T-cell (primary cell): Measurements from ENCODE around the gene HSD17B2. TPM values are rescaled to one million over a fixed set of nuclear protein-coding genes. Genes with fewer than 3 reads are reported as not detected.
"Not testable (repeated sequence)": the region's sequence is repeated elsewhere in the genome, so short reads cannot be mapped to it uniquely, and the experiment has no call there.

Source experiments
- ATAC-seq, 4 experiments: fragments of 200-7000 bp in 3 of 4; fragments of 150-1000 bp in 1 of 4; cut with Tn5 transposase; replicated peaks in 1 of 4; 1 replicate in 3 of 4; 2 replicates in 1 of 4; pipeline ENCODE4 v1.10.0; 2021; ENCODE audit warnings: moderate library complexity in 3 of 4, mild to moderate bottlenecking in 2 of 4, moderate number of reproducible peaks in 1 of 4
- CTCF ChIA-PET, 2 donors: fragments of 300-600 bp; sonication (Branson Sonifier 250); formaldehyde crosslinking; loops; one replicate each; lab custom pipeline; 2022; ENCODE audit warnings: antibody characterized with exemption in 2 of 2; lab: Charles Lee
- POLR2A ChIA-PET, 2 donors: fragments of 300-600 bp; sonication (Branson Sonifier 250); formaldehyde crosslinking; loops; one replicate each; lab custom pipeline; 2022; ENCODE audit warnings: antibody characterized with exemption in 2 of 2; lab: Charles Lee
- DNase-seq, 35 experiments: peaks; one replicate each; pipeline versions ENCODE4 v3.0.0 to v3.0.0-alpha.2; 2013 to 2023
- H3K27ac ChIP-seq: one replicate; pipeline ENCODE4 v1.5.1; 2013; ENCODE audit warnings: low read length
- H3K27me3 ChIP-seq, 2 experiments: replicated peaks in 1 of 2; 1 replicate in 1 of 2; 2 replicates in 1 of 2; pipeline versions ENCODE4 v1.6.1 to v1.7.0; 2013; ENCODE audit warnings: low read length in 1 of 2, mixed read lengths in 1 of 2; ENCODE audit not compliant: control insufficient read depth in 2 of 2, insufficient read depth in 2 of 2; ENCODE audit errors: extremely low read depth in 1 of 2
- H3K36me3 ChIP-seq, 2 donors: 1 replicate in 1 of 2; 2 replicates in 1 of 2; pipeline versions ENCODE4 v1.6.1 to v1.7.0; 2013; ENCODE audit warnings: low read length in 1 of 2; ENCODE audit not compliant: control insufficient read depth in 2 of 2, insufficient read depth in 1 of 2; ENCODE audit errors: extremely low read depth in 1 of 2
- H3K4me1 ChIP-seq, 2 experiments: 1 replicate in 1 of 2; 2 replicates in 1 of 2; pipeline versions ENCODE4 v1.6.1 to v1.7.0; 2013; ENCODE audit warnings: low read length in 2 of 2, mixed read lengths in 1 of 2; ENCODE audit not compliant: insufficient read depth in 2 of 2, control insufficient read depth in 1 of 2; ENCODE audit errors: extremely low read depth in 1 of 2
- H3K4me3 ChIP-seq, 2 donors: 1 replicate in 1 of 2; 2 replicates in 1 of 2; pipeline versions ENCODE4 v1.5.1 to v1.7.0; 2013; ENCODE audit warnings: mild to moderate bottlenecking in 2 of 2, low read length in 1 of 2, moderate library complexity in 1 of 2; ENCODE audit not compliant: control insufficient read depth in 1 of 2; ENCODE audit errors: extremely low read depth in 1 of 2
- H3K9me3 ChIP-seq: 2 replicates; pipeline ENCODE4 v1.7.0; 2013
- H3K27ac Mint-ChIP-seq, 2 donors: one replicate each; pipeline ENCODE4 v1.8.0; 2020 to 2021; ENCODE audit warnings: mild to moderate bottlenecking in 2 of 2, mixed read lengths in 2 of 2
- H3K27me3 Mint-ChIP-seq, 2 donors: one replicate each; pipeline ENCODE4 v1.8.0; 2021 to 2022; ENCODE audit warnings: mixed read lengths in 2 of 2
- H3K36me3 Mint-ChIP-seq: one replicate; pipeline ENCODE4 v1.8.0; 2021; ENCODE audit warnings: mixed read lengths
- H3K4me1 Mint-ChIP-seq, 3 donors: one replicate each; pipeline ENCODE4 v1.8.0; 2020 to 2022; ENCODE audit warnings: mixed read lengths in 3 of 3, mild to moderate bottlenecking in 1 of 3
- H3K4me3 Mint-ChIP-seq, 3 donors: one replicate each; pipeline ENCODE4 v1.8.0; 2020 to 2022; ENCODE audit warnings: mild to moderate bottlenecking in 3 of 3, mixed read lengths in 3 of 3, moderate library complexity in 3 of 3
- H3K9me3 Mint-ChIP-seq, 3 donors: one replicate each; pipeline ENCODE4 v1.8.0; 2020 to 2022; ENCODE audit warnings: mixed read lengths in 3 of 3
- WGBS: methylation state at CpG from one replicate; pipeline ENCODE4 v1.1.5; 2013; ENCODE audit warnings: missing lambda C conversion rate; ENCODE audit not compliant: insufficient coverage; 5-methylcytosine and 5-hydroxymethylcytosine counted together
- total RNA-seq, 35 experiments: library from RNA in 6 of 35; stranded (reverse) in 6 of 35; fragments of 120-200 nt in 1 of 35; gene quantifications; one replicate each; pipeline versions ENCODE4 v1.2.1 to v1.2.4 and lab custom pipeline; 2013 to 2026

HSD17B2 gene
- total RNA-seq, 5 donors from 2014 or later (not counting 1 experiment from before 2014, with no cell fraction given): not detected

- peaks cover 7 to 12% of the 10 kb centered on the region in 2 donors for H3K27me3 Mint-ChIP-seq
- Histone ChIP-seq H3K9me3 (no peaks in the 10 kb centered on the region), H3K4me1 (no peaks in the 10 kb centered on the region), H3K27ac (no peak overlapping the region), H3K4me3 (no peak overlapping the region), H3K27me3 (peaks cover 0 to 7% of the 10 kb centered on the region in 2 experiments), H3K36me3 (no peaks in the 10 kb centered on the region)
- H3K4me1 Mint-ChIP-seq: peaks cover 7 to 13% (median 7%) of the 10 kb centered on the region in 3 donors
- H3K36me3 Mint-ChIP-seq: no peaks in the 10 kb centered on the region
- no peak for DNase-seq
- no peak for ATAC-seq
- ChIA-PET CTCF (no interaction called here), POLR2A (no interaction called here)
- no peak overlapping the region for H3K4me3 Mint-ChIP-seq
- WGBS: 55% methylated on average over 4 of the region's 8 CpGs
- peaks cover 0 to 6% (median 0%) of the 10 kb centered on the region in 3 donors for H3K9me3 Mint-ChIP-seq
- no peak overlapping the region for H3K27ac Mint-ChIP-seq
These were observed 60.0 kb downstream of the HSD17B2 start for GRCh38 chr16:82094942-82095540.

GRCh38 chr16:82096641-82097040 is 61.6 kb downstream of the HSD17B2 start:
- no peak overlapping the region for H3K27ac Mint-ChIP-seq

GRCh38 chr16:82105107-82105506 is 70.1 kb downstream of the HSD17B2 start:
- H3K4me1 ChIP-seq: no peaks in the 10 kb centered on the region
- no peak overlapping the region for H3K4me3 ChIP-seq
- H3K4me3 Mint-ChIP-seq: no peak overlapping the region
- H3K4me1 Mint-ChIP-seq: peaks cover 0 to 10% (median 2%) of the 10 kb centered on the region in 3 donors
- peaks cover 0 to under 1% (median 0%) of the 10 kb centered on the region in 3 donors for H3K9me3 Mint-ChIP-seq
- H3K36me3 ChIP-seq: no peaks in the 10 kb centered on the region
- 92% methylated on average over 8 of the region's 8 CpGs for WGBS
- POLR2A ChIA-PET: no interaction called here
- CTCF ChIA-PET: no interaction called here
- H3K27ac ChIP-seq: no peak overlapping the region
- DNase-seq: no peak
- H3K27ac Mint-ChIP-seq: no peak overlapping the region
- ATAC-seq: no peak
- no peaks in the 10 kb centered on the region for H3K9me3 ChIP-seq
- H3K27me3 ChIP-seq: no peaks in the 10 kb centered on the region
- H3K36me3 Mint-ChIP-seq: no peaks in the 10 kb centered on the region
- peaks cover 1 to 8% of the 10 kb centered on the region in 2 donors for H3K27me3 Mint-ChIP-seq

More at GRCh38 chr16:82096641-82097040, 61.6 kb downstream of the HSD17B2 start:
- Histone ChIP-seq H3K4me1 (no peaks in the 10 kb centered on the region), H3K9me3 (no peaks in the 10 kb centered on the region), H3K27ac (no peak overlapping the region), H3K4me3 (no peak overlapping the region), H3K27me3 (peaks cover 0 to 7% of the 10 kb centered on the region in 2 experiments), H3K36me3 (no peaks in the 10 kb centered on the region)
- 83% methylated on average over 1 of the region's 3 CpGs for WGBS
- Mint-ChIP-seq H3K36me3 (no peaks in the 10 kb centered on the region), H3K9me3 (peaks cover 0 to 7% (median 0%) of the 10 kb centered on the region in 3 donors), H3K4me3 (no peak overlapping the region), H3K4me1 (peaks cover 7 to 13% (median 7%) of the 10 kb centered on the region in 3 donors), H3K27me3 (peaks cover 9 to 21% of the 10 kb centered on the region in 2 donors)
- no peak for DNase-seq
- CTCF ChIA-PET: no interaction called here
- POLR2A ChIA-PET: no interaction called here
- ATAC-seq: no peak

- Histone ChIP-seq H3K36me3 (no peaks in the 10 kb centered on the region), H3K4me1 (no peaks in the 10 kb centered on the region), H3K9me3 (no peaks in the 10 kb centered on the region), H3K4me3 (no peak overlapping the region), H3K27me3 (peaks cover 0 to 4% of the 10 kb centered on the region in 2 experiments), H3K27ac (no peak overlapping the region)
- Mint-ChIP-seq H3K36me3 (no peaks in the 10 kb centered on the region), H3K27ac (no peak overlapping the region), H3K4me1 (peaks cover 0 to 10% (median 2%) of the 10 kb centered on the region in 3 donors), H3K9me3 (no peaks in the 10 kb centered on the region), H3K27me3 (no peaks in the 10 kb centered on the region), H3K4me3 (no peak overlapping the region)
- ChIA-PET POLR2A (no interaction called here), CTCF (no interaction called here)
- WGBS: no CpG with 5 or more reads among the region's 2 CpGs
- DNase-seq (no peak), ATAC-seq (no peak)
These were observed 73.0 kb downstream of the HSD17B2 start for GRCh38 chr16:82108100-82108499.

GRCh38 chr16:82108774-82109173 is 73.7 kb downstream of the HSD17B2 start:
- H3K4me1 Mint-ChIP-seq: peaks cover 0 to 10% (median 2%) of the 10 kb centered on the region in 3 donors

GRCh38 chr16:82109266-82109665 is 74.2 kb downstream of the HSD17B2 start:
- POLR2A ChIA-PET, H3K27me3 ChIP-seq, CTCF ChIA-PET, H3K9me3 ChIP-seq, H3K4me3 ChIP-seq, H3K36me3 Mint-ChIP-seq, H3K4me1 ChIP-seq, H3K9me3 Mint-ChIP-seq, H3K27ac Mint-ChIP-seq, H3K4me3 Mint-ChIP-seq, ATAC-seq, H3K36me3 ChIP-seq, DNase-seq, H3K27me3 Mint-ChIP-seq, H3K27ac ChIP-seq: not testable (repeated sequence)
- WGBS: 67% methylated on average over 1 of the region's 3 CpGs
- H3K4me1 Mint-ChIP-seq: peaks cover 0 to 10% (median 2%) of the 10 kb centered on the region in 3 donors

More at GRCh38 chr16:82108774-82109173, 73.7 kb downstream of the HSD17B2 start:
- Histone ChIP-seq H3K4me1 (no peaks in the 10 kb centered on the region), H3K36me3 (no peaks in the 10 kb centered on the region), H3K27me3 (peaks cover 0 to 4% of the 10 kb centered on the region in 2 experiments), H3K4me3 (no peak overlapping the region), H3K27ac (no peak overlapping the region), H3K9me3 (no peaks in the 10 kb centered on the region)
- DNase-seq (no peak), ATAC-seq (no peak)
- 42% methylated on average over 3 of the region's 6 CpGs for WGBS
- ChIA-PET POLR2A (no interaction called here), CTCF (interaction anchor here in 1 of 2 donors (0.6 kb wide), 1 partner anchor 187 kb away, joined by 3 read pairs; no protein-coding TSS in a partner anchor)
- H3K9me3 Mint-ChIP-seq: no peaks in the 10 kb centered on the region
- no peak overlapping the region for H3K27ac Mint-ChIP-seq
- H3K4me3 Mint-ChIP-seq: no peak overlapping the region
- H3K36me3 Mint-ChIP-seq: no peaks in the 10 kb centered on the region
- H3K27me3 Mint-ChIP-seq: no peaks in the 10 kb centered on the region
